WI38 (cell line): ENCODE data around the gene ELP2.

Experiments used
- H3K4me3 ChIP-seq: 2 replicates; pipeline ENCODE4 v1.5.1; 2011; ENCODE audit warnings: low read depth, mild to moderate bottlenecking, control low read depth, low read length
- TF ChIP-seq, protein P1 (sequence below): IDR thresholded peaks from 2 replicates; pipeline ENCODE4 v1.5.1; 2012; ENCODE audit warnings: low read depth, mild to moderate bottlenecking, control low read depth, low read length

The ELP2 gene

GRCh38 chr18:36124841-36125240 lies 4.9 kb upstream of the ELP2 start:
- H3K4me3 ChIP-seq, result no peak overlapping the region
- TF ChIP-seq, protein P1, sequence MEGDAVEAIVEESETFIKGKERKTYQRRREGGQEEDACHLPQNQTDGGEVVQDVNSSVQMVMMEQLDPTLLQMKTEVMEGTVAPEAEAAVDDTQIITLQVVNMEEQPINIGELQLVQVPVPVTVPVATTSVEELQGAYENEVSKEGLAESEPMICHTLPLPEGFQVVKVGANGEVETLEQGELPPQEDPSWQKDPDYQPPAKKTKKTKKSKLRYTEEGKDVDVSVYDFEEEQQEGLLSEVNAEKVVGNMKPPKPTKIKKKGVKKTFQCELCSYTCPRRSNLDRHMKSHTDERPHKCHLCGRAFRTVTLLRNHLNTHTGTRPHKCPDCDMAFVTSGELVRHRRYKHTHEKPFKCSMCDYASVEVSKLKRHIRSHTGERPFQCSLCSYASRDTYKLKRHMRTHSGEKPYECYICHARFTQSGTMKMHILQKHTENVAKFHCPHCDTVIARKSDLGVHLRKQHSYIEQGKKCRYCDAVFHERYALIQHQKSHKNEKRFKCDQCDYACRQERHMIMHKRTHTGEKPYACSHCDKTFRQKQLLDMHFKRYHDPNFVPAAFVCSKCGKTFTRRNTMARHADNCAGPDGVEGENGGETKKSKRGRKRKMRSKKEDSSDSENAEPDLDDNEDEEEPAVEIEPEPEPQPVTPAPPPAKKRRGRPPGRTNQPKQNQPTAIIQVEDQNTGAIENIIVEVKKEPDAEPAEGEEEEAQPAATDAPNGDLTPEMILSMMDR, result no peak

DNA sequence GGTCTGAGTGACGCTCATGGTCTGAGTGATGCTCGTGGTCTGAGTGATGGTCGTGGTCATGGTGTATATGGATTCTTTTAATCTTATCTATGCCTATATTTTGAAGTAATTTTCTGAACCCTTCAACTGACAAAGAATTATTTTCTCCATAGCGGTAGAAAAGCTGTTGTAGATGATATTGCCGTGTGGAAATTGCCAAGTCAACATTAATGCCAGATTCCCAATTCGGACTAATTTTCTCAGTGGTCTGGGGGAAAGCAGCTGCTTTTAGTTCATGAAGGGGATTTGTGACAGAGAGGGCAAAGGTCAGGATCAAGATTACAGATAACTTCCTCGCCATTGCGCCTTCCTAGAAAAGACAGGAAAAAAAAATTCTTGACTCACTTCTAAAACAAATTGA lies 3.0 kb upstream of the ELP2 start:
- H3K4me3 ChIP-seq, result no peak overlapping the region
- TF ChIP-seq, protein P1, result no peak

DNA sequence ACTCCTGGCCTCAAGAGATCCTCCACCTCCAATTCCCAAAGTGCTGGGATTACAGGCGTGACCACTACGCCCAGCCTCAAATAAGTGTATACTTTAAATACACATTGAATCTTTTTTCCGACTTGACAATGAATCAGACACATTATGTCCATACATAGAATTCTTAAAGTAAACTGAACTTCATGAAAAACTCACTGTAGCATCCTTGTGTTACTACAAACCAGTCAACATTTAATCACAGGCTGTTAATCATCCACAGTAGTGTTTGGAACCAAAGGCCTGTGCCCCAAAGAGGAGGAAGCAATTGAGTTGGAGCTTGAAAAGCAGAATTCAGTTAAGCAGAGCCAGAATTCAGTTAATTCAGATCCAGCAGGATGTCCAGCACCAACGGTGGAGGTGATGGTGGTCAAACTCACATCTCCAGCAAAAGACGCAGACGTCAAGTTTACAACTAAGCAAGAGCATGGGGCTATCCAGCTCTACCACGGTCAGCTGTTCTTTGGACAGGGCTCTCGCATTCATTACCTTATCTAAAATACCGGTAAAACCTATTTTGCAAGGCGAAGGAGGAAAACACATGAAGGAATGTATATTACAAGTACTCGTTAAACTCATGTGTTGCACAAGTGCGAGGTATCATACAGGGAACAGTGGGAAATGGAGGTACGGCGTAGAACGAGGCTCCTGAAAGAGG lies 1.7 kb upstream of the ELP2 start:
- H3K4me3 ChIP-seq, result peak overlapping the region; percentile 99
- TF ChIP-seq, protein P1, result no peak

GRCh38 chr18:36128530-36128870 lies 1.2 kb upstream of the ELP2 start:
- TF ChIP-seq, protein P1, result no peak
- H3K4me3 ChIP-seq, result peak overlapping the region; percentile 99

GRCh38 chr18:36128907-36129299 lies 796 bp upstream of the ELP2 start:
- TF ChIP-seq, protein P1, result no peak
- H3K4me3 ChIP-seq, result peak overlapping the region; percentile 99

DNA sequence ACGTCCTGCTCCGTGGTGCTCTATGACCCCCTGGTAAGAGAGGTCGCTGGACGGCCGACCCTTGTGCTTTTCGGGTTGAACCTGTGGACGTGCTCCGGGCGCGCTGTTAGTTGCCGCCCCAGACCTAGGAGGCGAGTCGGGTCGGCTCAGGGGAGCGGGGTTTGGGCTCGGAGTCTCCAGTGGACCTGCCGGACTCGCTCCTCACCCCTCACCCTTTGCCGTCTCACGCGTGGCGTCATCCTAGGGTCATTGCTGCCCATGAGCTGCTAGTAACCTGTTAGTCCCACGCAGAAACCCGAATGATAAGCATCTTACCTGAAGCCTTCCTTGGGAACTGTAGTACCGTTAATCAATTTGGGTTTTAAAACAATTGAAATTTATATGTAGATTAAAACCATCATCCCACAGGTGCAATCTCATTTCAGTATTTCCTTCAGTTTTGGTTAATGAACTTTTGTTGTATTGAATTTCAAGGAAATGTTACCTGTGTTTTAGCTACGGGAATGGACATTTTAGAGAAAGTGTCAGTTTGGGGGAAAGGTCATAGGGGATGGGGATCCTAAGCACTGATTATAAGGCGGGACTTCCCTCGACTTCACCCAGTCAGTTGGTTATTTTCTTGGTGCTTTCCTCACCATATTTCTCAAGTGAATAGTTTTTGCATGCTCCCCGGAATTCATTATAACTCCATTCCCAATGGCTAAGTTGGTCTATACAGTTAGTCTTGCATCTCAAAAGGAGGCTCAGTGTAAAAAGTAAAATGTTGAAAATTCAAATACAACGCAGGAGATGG lies 536 bp downstream of the ELP2 start:
- TF ChIP-seq, protein P1, result no peak

More for the DNA sequence above, 536 bp downstream of the ELP2 start:
- peak overlapping the region; percentile 99 for H3K4me3 ChIP-seq
